OCI-LY3 (cell line): ENCODE measurements around the gene FTCD.

Source experiments
- H2AFZ ChIP-seq: fragments of 200-600, 300-600 bp; shearing (Covaris generic); 2 replicates; pipeline ENCODE4 v1.6.0; 2014; ENCODE audit warnings: antibody characterized with exemption, low read depth, low read length
- H3K27ac ChIP-seq: fragments of 200-600, 300-600 bp; sonication (generic); 2 replicates; pipeline ENCODE4 v1.5.1; 2014; ENCODE audit warnings: mild to moderate bottlenecking, low read length, moderate library complexity, mixed read lengths
- H3K27me3 ChIP-seq: fragments of 200-600, 300-600 bp; sonication (generic); 2 replicates; pipeline ENCODE4 v1.6.1; 2014; ENCODE audit warnings: low read depth, low read length, mixed read lengths
- H3K36me3 ChIP-seq: fragments of 200-600, 300-600 bp; sonication (generic); replicated peaks from 2 replicates; pipeline ENCODE3; 2014; ENCODE audit warnings: low read depth, low read length, mixed read lengths
- H3K4me1 ChIP-seq: fragments of 300-600, 200-600 bp; sonication (generic); 2 replicates; pipeline ENCODE4 v1.6.1; 2014; ENCODE audit warnings: low read length, mixed read lengths
- H3K4me2 ChIP-seq: fragments of 200-600, 300-600 bp; sonication (generic); 2 replicates; pipeline ENCODE4 v1.6.1; 2014; ENCODE audit warnings: low read length, mixed read lengths
- H3K4me3 ChIP-seq: fragments of 300-600, 200-600 bp; sonication (generic); 2 replicates; pipeline ENCODE4 v1.5.1; 2014; ENCODE audit warnings: antibody characterized with exemption, mild to moderate bottlenecking, low read length, moderate library complexity
- H3K79me2 ChIP-seq: fragments of 300-600, 200-600 bp; shearing (Covaris generic); 2 replicates; pipeline ENCODE4 v1.6.1; 2014; ENCODE audit warnings: mild to moderate bottlenecking, low read length, mixed read lengths
- H3K9ac ChIP-seq: fragments of 300-600, 200-600 bp; shearing (Covaris generic); 2 replicates; pipeline ENCODE4 v1.6.0; 2014; ENCODE audit warnings: mild to moderate bottlenecking, low read length, moderate library complexity
- H3K9me3 ChIP-seq: fragments of 200-600, 300-600 bp; shearing (Covaris generic); 2 replicates; pipeline ENCODE4 v1.6.1; 2014; ENCODE audit warnings: low read length, mixed read lengths; ENCODE audit not compliant: insufficient read depth
- H4K20me1 ChIP-seq: fragments of 200-600, 300-600 bp; sonication (generic); 2 replicates; pipeline ENCODE4 v1.6.1; 2016; ENCODE audit warnings: low read length, mixed read lengths; ENCODE audit not compliant: insufficient read depth
- CTCF ChIP-seq: fragments of 200-600, 300-600 bp; sonication (generic); IDR thresholded peaks from 2 replicates; pipeline ENCODE4 v1.5.1; 2014; ENCODE audit warnings: antibody characterized with exemption, low read length, low read depth
- EZH2phosphoT487 ChIP-seq: fragments of 200-600 bp; shearing (Covaris generic); IDR thresholded peaks from 2 replicates; pipeline ENCODE4 v1.6.1; 2018; ENCODE audit warnings: antibody characterized with exemption, mixed run types, low read depth

The FTCD gene

DNA sequence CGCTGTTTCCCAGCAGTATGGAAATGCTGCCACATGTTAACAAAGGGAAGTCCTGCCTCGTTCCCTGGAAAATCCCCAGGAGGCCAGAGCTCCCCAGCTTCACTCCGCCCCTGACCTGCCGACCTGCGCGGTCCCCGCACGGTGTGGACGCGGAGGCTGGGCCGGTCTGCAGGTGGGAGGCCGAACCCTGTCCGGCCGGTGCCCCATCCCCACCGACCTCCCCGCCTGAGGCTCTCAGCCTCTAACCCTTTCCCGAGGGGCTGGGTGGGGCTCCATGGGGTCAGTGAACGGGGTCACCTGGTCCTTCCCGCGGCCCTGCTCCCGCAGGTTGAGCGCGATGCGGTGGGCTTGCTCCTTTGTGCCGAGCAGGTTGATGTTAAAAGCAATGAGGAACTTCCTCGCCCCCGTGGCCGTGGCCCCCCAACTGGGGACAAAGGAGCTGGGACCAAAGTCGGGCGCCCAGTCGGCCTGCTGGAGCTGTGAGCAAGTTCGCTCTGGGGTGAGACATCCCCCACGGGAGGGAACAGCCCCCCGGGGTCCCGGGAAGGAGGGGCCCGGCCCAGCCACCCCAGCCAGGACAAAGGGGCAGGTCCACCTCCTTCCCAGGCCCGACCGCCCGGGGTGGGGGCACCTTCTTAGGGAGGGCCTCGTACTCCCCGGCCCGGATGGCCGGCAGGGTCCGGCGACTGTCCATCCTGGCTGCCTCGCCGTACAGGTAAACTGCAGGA is 4.0 kb downstream of the FTCD start:
- no peaks in the 10 kb centered on the region for H3K27me3 ChIP-seq
- no peak overlapping the region for H3K27ac ChIP-seq
- H2AFZ ChIP-seq, result no peak overlapping the region
- no peak overlapping the region for H3K4me2 ChIP-seq
- H3K9ac ChIP-seq, result no peak overlapping the region
- H3K4me1 ChIP-seq, result no peaks in the 10 kb centered on the region
- no peaks in the 10 kb centered on the region for H3K9me3 ChIP-seq
- TF ChIP-seq EZH2phosphoT487, result no peak
- TF ChIP-seq CTCF, result no peak
- no peaks in the 10 kb centered on the region for H3K79me2 ChIP-seq
- no peaks in the 10 kb centered on the region for H4K20me1 ChIP-seq
- no peaks in the 10 kb centered on the region for H3K36me3 ChIP-seq
- no peak overlapping the region for H3K4me3 ChIP-seq

DNA sequence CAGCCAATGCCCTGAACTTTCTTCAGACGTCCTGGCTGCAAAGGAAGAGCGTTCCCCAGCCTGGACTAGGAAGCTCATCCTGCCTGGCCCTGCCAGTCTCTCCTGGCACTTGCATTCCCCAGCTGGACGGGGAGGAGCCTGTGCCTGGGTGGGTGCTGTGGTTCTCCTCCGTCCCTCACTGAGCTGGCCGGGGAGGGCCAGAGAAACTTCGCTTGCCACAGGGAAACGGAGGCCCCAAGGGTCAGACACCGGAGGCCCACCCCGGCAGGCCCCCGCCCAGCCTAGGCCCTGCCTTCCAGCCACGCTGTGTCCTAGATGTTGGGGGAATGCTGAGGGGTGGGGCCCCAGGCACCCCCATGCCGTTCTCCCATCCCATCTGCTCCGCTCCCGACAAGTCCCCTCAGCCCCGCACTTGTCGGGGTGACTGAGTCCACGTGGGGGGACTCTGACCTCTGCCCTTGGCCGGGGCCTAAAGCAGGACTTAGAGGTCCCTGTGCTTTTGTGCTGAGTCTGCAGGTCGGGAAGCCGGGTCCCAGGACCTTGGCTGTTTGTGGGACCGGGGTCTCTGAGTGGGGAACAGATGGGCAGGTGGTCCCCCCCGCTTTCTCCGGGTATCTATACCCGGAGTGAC is 4.8 kb downstream of the FTCD start:
- Histone ChIP-seq H3K79me2 (no peaks in the 10 kb centered on the region), H3K27ac (no peak overlapping the region), H3K36me3 (no peaks in the 10 kb centered on the region), H3K4me3 (no peak overlapping the region), H3K27me3 (no peaks in the 10 kb centered on the region), H2AFZ (no peak overlapping the region), H3K4me2 (no peak overlapping the region), H4K20me1 (no peaks in the 10 kb centered on the region), H3K9ac (no peak overlapping the region), H3K9me3 (no peaks in the 10 kb centered on the region), H3K4me1 (no peaks in the 10 kb centered on the region)
- no peak for TF ChIP-seq CTCF
- no peak for TF ChIP-seq EZH2phosphoT487

- H3K27ac ChIP-seq, result no peak overlapping the region
- no peak overlapping the region for H3K9ac ChIP-seq
- H3K36me3 ChIP-seq, result no peaks in the 10 kb centered on the region
- H2AFZ ChIP-seq, result no peak overlapping the region
- no peaks in the 10 kb centered on the region for H3K79me2 ChIP-seq
- TF ChIP-seq CTCF, result no peak
- no peak for TF ChIP-seq EZH2phosphoT487
- no peak overlapping the region for H3K4me2 ChIP-seq
- no peaks in the 10 kb centered on the region for H3K9me3 ChIP-seq
- no peaks in the 10 kb centered on the region for H3K4me1 ChIP-seq
- no peaks in the 10 kb centered on the region for H3K27me3 ChIP-seq
- H4K20me1 ChIP-seq, result no peaks in the 10 kb centered on the region
- no peak overlapping the region for H3K4me3 ChIP-seq
Observed at GRCh38 chr21:46150073-46150472, 5.3 kb downstream of the FTCD start.

DNA sequence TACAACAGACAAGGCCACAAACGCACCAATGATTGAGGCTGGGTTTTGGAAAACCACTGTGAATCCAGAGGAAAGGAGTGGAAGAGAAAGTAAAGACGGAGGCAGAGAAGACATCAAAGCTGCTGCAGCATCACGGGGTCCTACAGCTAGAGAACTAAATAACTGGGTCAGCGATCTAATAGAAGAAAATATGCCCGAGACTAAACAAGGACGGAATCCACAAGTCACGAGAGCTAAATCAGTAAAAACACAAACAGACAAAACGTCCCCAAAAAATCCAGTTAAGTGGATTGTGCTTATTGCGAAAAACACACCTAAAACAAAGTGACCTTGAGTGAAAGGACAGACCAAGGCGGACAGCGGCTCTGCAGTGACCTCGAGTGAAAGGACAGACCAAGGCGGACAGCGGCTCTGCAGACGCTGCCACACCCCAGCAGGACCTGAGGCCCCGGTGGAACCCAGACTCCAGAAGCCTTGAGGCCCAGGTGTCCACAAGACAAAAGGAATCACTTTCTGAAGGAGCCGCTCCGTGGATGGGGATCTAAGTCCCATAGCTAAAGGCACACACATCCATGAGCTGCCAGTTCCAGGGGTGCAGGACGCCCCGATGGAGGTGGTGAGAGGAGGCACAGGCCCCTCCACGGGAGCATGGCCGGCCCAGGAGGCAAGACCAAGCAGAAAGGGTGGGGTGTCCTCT is 6.0 kb downstream of the FTCD start:
- no peak overlapping the region for H3K27ac ChIP-seq
- H3K9me3 ChIP-seq, result no peaks in the 10 kb centered on the region
- no peak overlapping the region for H3K4me2 ChIP-seq
- no peaks in the 10 kb centered on the region for H3K36me3 ChIP-seq
- no peaks in the 10 kb centered on the region for H4K20me1 ChIP-seq
- no peaks in the 10 kb centered on the region for H3K27me3 ChIP-seq
- no peak overlapping the region for H3K9ac ChIP-seq
- H3K4me1 ChIP-seq, result no peaks in the 10 kb centered on the region
- H3K79me2 ChIP-seq, result no peaks in the 10 kb centered on the region
- no peak overlapping the region for H2AFZ ChIP-seq
- TF ChIP-seq CTCF (no peak), EZH2phosphoT487 (no peak)
- no peak overlapping the region for H3K4me3 ChIP-seq
